GM19455 (cell line): ENCODE data around the gene CDCA3.
"Not testable (repeated sequence)": the region's sequence is repeated elsewhere in the genome, so short reads cannot be mapped to it uniquely, and the experiment has no call there.

ENCODE experiments used
- ATAC-seq: cut with Tn5 transposase; IDR thresholded peaks from one replicate; pipeline ENCODE4 v1.9.1; 2021; ENCODE audit not compliant: unreplicated experiment

The CDCA3 gene

GRCh38 chr12:6851153-6851920 lies at the start of gene CDCA3:
CDCA3 (minus strand) TSS chr12:6851286; CDS start chr12:6850952, 334 bp downstream.
- peak; percentile 54 for ATAC-seq

- no peak for ATAC-seq
Observed at GRCh38 chr12:6899837-6900519, 48.9 kb upstream of the CDCA3 start.

GRCh38 chr12:6899427-6899826 lies 48.3 kb upstream of the CDCA3 start:
- no peak for ATAC-seq

GRCh38 chr12:6896846-6897435 lies 45.9 kb upstream of the CDCA3 start:
- ATAC-seq: no peak

GRCh38 chr12:6894321-6894720 lies 43.2 kb upstream of the CDCA3 start:
- no peak for ATAC-seq

- not testable (repeated sequence) for ATAC-seq
Observed at GRCh38 chr12:6892683-6893082, 41.6 kb upstream of the CDCA3 start.

GRCh38 chr12:6891646-6892001 lies 40.5 kb upstream of the CDCA3 start:
- no peak for ATAC-seq

GRCh38 chr12:6890789-6891645 lies 39.9 kb upstream of the CDCA3 start:
- peak; percentile 95 for ATAC-seq

GRCh38 chr12:6889775-6890573 lies 38.9 kb upstream of the CDCA3 start:
- not testable (repeated sequence) for ATAC-seq

GRCh38 chr12:6888794-6889193 lies 37.7 kb upstream of the CDCA3 start:
- not testable (repeated sequence) for ATAC-seq

GRCh38 chr12:6888360-6888759 lies 37.3 kb upstream of the CDCA3 start:
- ATAC-seq: no peak

GRCh38 chr12:6887460-6887859 lies 36.4 kb upstream of the CDCA3 start:
- no peak for ATAC-seq

- not testable (repeated sequence) for ATAC-seq
Observed at GRCh38 chr12:6886206-6886999, 35.3 kb upstream of the CDCA3 start.

- ATAC-seq: no peak
Observed at GRCh38 chr12:6884539-6884938, 33.5 kb upstream of the CDCA3 start.

- ATAC-seq: no peak
Observed at GRCh38 chr12:6883683-6884082, 32.6 kb upstream of the CDCA3 start.

- no peak for ATAC-seq
Observed at GRCh38 chr12:6883252-6883651, 32.2 kb upstream of the CDCA3 start.

GRCh38 chr12:6879824-6880223 lies 28.7 kb upstream of the CDCA3 start:
- ATAC-seq: not testable (repeated sequence)

GRCh38 chr12:6874015-6874368 lies 22.9 kb upstream of the CDCA3 start:
- ATAC-seq: not testable (repeated sequence)
